Tibial artery (tissue), 4 donors: ENCODE data around the gene PARP1.

Source experiments
- DNase-seq, 2 donors: peaks; one replicate each; pipeline ENCODE4 v3.0.0-alpha.2; 2019
- H3K27ac ChIP-seq, 2 donors: fragments of 200-600 bp; sonication (generic) in 1 of 2; 1 replicate in 1 of 2; 2 replicates in 1 of 2; pipeline ENCODE4 v1.5.1; 2018 to 2019; ENCODE audit warnings: mild to moderate bottlenecking in 1 of 2
- H3K27me3 ChIP-seq, 2 donors: fragments of 200-600 bp; sonication (generic) in 1 of 2; one replicate each; pipeline versions ENCODE4 v1.5.1 to v1.6.0; 2016 to 2019
- H3K36me3 ChIP-seq, 3 donors: fragments of 200-600 bp; sonication (generic) in 2 of 3; one replicate each; pipeline ENCODE4 v1.5.1; 2016 to 2019; ENCODE audit warnings: mild to moderate bottlenecking in 2 of 3
- H3K4me1 ChIP-seq, 4 donors: fragments of 200-600 bp; sonication (generic) in 2 of 4; 1 replicate in 3 of 4; 2 replicates in 1 of 4; pipeline ENCODE4 v1.5.1; 2016 to 2019
- H3K4me3 ChIP-seq, 2 donors: fragments of 200-600 bp; sonication (generic) in 1 of 2; 1 replicate in 1 of 2; 2 replicates in 1 of 2; pipeline ENCODE4 v1.5.1; 2018 to 2019; ENCODE audit warnings: mild to moderate bottlenecking in 2 of 2
- H3K9me3 ChIP-seq, 3 donors: fragments of 200-600 bp; sonication (generic) in 1 of 3; one replicate each; pipeline ENCODE4 v1.5.1; 2016 to 2019
- CTCF ChIP-seq, 2 experiments: fragments of 200-600 bp in 1 of 2; fragments of 450-650 bp in 1 of 2; IDR thresholded peaks; one replicate each; pipeline ENCODE4 v1.5.1; 2017 to 2019; ENCODE audit warnings: antibody characterized with exemption in 2 of 2, mild to moderate bottlenecking in 1 of 2, moderate library complexity in 1 of 2
- intact Hi-C: fragments of 100-400 bp; cut with DNase I; formaldehyde crosslinking; loops from one replicate; pipeline ENCODE4 v1.15.0; 2023; ENCODE audit warnings: low total_unique reads

PARP1 gene

GRCh38 chr1:226371866-226372490 is 35.9 kb downstream of the PARP1 start:
- H3K27ac ChIP-seq, result no peak overlapping the region
- no peaks in the 10 kb centered on the region for H3K27me3 ChIP-seq
- intact Hi-C loops, result no loop called here
- H3K4me3 ChIP-seq, result no peak overlapping the region
- DNase-seq, result no peak
- no peaks in the 10 kb centered on the region for H3K4me1 ChIP-seq
- TF ChIP-seq CTCF (IDR thresholded peaks at IDR 0.05), result no peak
- peaks cover 88 to 100% (median 97%) of the 10 kb centered on the region in 3 donors for H3K36me3 ChIP-seq
- H3K9me3 ChIP-seq, result no peaks in the 10 kb centered on the region

GRCh38 chr1:226371027-226371694 is 36.7 kb downstream of the PARP1 start:
- Histone ChIP-seq H3K36me3 (peaks cover 88 to 100% (median 97%) of the 10 kb centered on the region in 3 donors), H3K4me3 (no peak overlapping the region), H3K27ac (no peak overlapping the region), H3K27me3 (no peaks in the 10 kb centered on the region), H3K4me1 (no peaks in the 10 kb centered on the region), H3K9me3 (no peaks in the 10 kb centered on the region)
- intact Hi-C loops, result no loop called here
- DNase-seq, result no peak
- TF ChIP-seq CTCF (IDR thresholded peaks at IDR 0.05), result no peak

- Histone ChIP-seq H3K4me3 (no peak overlapping the region), H3K4me1 (no peaks in the 10 kb centered on the region), H3K27me3 (no peaks in the 10 kb centered on the region), H3K36me3 (peaks cover 87 to 100% (median 98%) of the 10 kb centered on the region in 3 donors), H3K27ac (no peak overlapping the region), H3K9me3 (no peaks in the 10 kb centered on the region)
- peak in 1 of 2 donors; percentile 15 for DNase-seq
- intact Hi-C loops, result no loop called here
- no peak for TF ChIP-seq CTCF (IDR thresholded peaks at IDR 0.05)
Observed at GRCh38 chr1:226370144-226370923, 37.6 kb downstream of the PARP1 start.

GRCh38 chr1:226369110-226369509 is 38.8 kb downstream of the PARP1 start:
- Histone ChIP-seq H3K27me3 (no peaks in the 10 kb centered on the region), H3K36me3 (peaks cover 87 to 100% (median 98%) of the 10 kb centered on the region in 3 donors), H3K9me3 (no peaks in the 10 kb centered on the region), H3K4me1 (no peaks in the 10 kb centered on the region), H3K4me3 (no peak overlapping the region), H3K27ac (no peak overlapping the region)
- DNase-seq, result no peak
- no peak for TF ChIP-seq CTCF (IDR thresholded peaks at IDR 0.05)
- intact Hi-C loops, result no loop called here

GRCh38 chr1:226366290-226366689 is 41.6 kb downstream of the PARP1 start:
- Histone ChIP-seq H3K9me3 (no peaks in the 10 kb centered on the region), H3K27ac (no peak overlapping the region), H3K4me1 (no peaks in the 10 kb centered on the region), H3K4me3 (no peak overlapping the region), H3K27me3 (no peaks in the 10 kb centered on the region), H3K36me3 (peaks cover 92 to 100% (median 98%) of the 10 kb centered on the region in 3 donors)
- intact Hi-C loops, result no loop called here
- no peak for DNase-seq
- no peak for TF ChIP-seq CTCF (IDR thresholded peaks at IDR 0.05)
